SK-MEL-5 (cell line): ENCODE data around the gene SMIM38. TPM values are rescaled to one million over a fixed set of nuclear protein-coding genes. Genes with fewer than 3 reads are reported as not detected.
A peak's percentile ranks its signal among the peaks of the same experiment; 100 is the strongest.

Source experiments
- DNase-seq: peaks from one replicate; pipeline ENCODE4 v3.0.0-alpha.2; 2016; ENCODE audit warnings: low read depth, low spot score
- in situ Hi-C: cut with HindIII; loops from 2 replicates; pipeline ENCODE4 v1.10.0; 2016; ENCODE audit warnings: low sequenced_read_pairs, high pct_unique_total_duplicates, low pct_unique_long_range_greater_than_20kb
- total RNA-seq: library from RNA; depleted of rRNA; stranded (reverse); fragments of >200 nt; shearing (Covaris generic); gene quantifications from 2 replicates; pipeline ENCODE4 v1.2.3, GENCODE V29; 2014

Gene SMIM38
- total RNA-seq, 1 experiment from 2014 or later = 0.13 TPM

DNA sequence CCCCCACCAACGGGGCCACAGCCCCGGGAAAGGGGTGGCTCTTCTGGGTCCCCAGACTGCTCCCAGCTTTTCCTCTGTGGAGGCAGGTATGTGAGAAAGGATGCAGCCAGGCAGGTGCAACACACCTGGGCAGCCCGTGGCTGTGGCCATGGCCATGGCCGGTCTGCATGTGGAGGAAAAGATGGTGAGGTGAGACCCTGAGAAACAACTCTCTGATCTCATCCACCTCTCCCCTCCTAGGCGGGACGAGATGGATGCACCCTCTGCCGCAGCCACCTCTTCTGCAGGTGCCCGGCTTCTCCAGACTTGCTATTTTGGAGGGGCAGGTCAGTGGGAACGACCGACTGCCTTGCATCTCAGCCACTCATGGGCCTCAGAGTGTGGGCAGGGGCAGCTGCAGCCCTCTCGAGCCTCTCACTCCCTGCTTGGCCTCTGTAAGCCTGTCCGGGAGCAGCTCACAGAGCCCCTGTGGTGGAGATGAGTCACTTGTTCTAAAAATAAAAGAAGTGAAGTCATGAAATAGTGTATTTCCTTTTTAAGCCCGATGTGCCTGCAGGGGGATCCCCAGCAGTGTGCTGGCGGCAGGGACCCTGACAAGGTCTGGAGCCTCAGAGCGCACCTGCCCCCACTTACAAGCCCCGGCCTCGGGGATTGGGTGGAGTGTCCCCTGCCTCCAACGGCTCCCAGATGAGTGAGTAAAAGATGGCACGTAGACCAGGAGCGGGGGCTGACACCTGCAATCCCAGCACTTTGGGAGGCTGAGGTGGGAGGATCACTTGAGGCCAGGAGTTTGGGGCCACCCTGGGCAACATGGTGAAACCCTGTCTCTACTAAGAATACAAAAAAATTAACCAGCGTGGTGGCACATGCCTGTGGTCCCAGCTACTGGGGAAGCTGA lies 10.7 kb downstream of the SMIM38 start:
- in situ Hi-C loops = no loop called here
- peak; percentile 77 for DNase-seq

DNA sequence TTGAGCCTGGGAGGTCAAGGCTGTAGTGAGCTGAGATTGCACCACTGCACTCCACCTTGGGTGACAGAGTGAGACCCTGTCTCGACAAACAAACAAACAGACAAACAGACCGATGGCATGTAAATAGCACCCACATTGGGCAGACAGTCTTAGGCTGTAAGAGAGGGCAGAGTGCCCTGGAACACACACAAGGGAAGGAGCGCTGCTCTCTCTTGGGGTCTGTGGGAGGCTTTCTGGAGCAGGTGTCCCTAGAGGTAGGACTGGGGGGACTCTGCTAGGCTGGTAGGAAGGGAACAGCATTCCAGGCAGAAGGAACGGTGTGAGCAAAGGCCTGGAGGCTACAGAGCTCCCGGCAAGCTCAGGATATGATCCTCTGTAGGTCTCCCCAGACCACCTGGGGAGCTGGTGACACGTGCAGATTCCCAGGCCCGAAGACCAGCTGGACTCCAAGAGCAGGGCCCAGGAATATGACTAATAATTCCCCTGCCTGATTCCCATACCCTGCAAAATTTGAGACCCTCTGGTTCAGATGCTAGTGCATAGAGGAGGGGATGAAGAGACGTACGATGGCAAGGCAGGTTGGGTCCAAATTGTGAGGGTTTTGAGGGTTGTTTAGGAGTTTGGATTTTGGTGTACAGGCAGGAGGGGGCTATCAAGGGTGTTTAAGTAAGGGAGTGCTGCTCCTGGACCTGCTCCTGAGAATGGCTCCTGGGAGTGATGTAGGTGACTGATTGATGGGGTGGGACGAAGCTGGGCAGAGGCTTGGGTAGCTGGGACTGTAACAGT lies 11.6 kb downstream of the SMIM38 start:
- in situ Hi-C loops = no loop called here
- no peak for DNase-seq

DNA sequence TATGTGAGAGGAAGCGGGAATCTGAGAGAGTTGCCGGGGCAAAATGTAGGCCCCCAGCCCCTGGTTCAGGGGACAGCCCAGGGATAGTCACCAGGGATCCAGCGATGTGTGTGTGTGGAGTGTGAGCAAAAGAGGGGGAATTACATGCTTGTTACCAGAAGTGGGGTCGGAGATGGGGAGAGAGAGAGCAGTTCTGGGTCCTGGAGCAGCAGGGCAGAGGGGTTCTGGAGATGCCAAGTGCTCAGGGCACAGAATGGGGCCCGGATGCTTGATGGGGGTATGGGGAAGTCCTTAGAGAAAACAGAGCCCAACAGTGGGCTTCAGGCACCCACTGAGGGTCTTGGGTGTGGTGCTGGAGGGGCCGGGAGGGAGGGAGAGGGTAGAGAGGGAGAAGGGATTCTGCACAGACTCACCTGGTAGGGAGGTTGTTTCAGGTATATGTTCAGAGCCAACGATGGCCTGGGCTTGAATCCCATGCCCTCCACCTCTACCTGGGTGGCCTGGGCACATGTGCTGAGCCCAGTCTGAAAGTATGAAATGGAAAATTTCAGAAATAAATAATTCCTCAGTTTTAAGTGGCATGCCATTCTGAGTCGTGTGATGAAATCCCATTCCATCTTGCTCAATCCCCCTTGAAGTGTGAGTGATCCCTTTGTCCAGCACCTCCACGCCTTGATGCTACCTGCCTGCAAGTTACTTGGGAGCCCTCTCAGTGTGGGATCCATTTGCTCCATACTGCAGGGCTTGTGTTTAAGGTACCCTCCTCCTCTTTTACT lies 12.4 kb downstream of the SMIM38 start:
- in situ Hi-C loops = no loop called here
- DNase-seq = no peak

DNA sequence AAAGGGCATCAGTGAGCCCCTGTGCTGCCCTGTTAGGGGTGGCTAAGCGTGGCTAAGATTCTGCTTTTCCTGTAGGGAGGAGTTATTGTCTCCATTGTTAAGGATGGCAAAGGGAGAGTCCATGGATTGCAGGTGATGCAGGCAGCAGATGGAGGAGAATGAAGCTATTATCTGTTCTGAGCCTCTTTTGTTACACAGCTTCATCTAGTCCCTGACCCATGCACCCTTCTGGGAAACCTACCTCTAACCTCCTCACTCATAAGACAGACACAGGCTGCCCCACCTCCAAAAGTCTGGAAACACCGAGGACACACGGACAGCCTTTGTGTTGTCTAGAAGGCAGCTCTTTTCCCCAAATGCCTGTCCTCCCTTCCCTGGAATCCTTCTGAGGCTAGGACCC lies 13.7 kb downstream of the SMIM38 start:
- no peak for DNase-seq
- in situ Hi-C loops = no loop called here

DNA sequence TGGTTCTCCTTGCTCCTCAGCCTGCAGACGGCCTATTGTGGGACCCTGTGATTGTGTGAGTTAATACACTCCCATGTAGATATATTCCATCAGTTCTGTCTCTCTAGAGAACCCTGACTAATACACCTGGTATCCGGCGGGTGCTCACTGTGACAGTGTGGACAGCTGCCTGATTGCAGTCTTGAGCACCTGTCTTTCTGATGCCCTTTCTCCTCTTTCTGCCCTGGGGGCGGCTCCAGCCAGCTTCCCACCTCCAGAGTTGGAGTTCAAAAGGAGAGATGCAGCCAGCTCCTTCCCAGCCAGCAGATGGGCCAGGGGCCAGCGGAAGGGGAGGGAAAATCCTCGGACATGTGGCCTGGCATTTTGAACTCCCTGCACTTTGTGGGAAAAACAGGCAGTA lies 15.0 kb downstream of the SMIM38 start:
- DNase-seq = no peak
- in situ Hi-C loops = no loop called here

DNA sequence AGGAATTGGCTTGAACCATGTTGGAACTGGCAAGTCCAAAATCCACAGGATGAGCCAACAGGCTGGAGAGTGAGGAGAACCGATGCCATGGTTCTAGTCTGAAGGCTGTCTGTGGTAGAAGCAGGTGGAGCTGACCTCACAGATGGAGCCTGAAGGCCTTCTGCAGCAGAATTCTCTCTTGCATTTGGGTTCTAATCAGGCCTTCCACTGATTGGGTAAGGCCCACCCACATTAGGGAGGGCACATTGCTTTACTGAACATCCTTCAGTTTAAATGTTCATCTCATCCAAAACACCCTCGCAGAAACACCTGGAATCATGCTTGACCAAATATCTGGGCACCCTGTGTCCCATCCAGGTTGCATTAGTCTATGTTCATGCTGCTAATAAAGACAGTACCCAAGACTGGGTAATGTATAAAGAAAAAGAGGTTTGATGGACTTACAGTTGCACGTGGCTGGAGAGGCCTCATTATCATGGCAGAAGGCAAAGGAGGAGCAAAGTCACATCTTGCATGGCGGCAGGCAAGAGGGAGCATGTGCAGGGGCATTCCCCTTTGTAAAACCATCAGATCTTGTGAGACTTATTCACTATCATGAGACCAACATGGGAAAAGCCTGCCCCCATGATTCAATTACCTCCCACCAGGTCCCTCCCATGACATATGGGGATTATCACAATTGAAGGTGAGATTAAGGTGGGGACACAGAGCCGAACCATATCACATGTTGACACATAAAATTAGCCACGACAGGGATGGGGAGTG lies 15.9 kb downstream of the SMIM38 start:
- no peak for DNase-seq
- in situ Hi-C loops = no loop called here

DNA sequence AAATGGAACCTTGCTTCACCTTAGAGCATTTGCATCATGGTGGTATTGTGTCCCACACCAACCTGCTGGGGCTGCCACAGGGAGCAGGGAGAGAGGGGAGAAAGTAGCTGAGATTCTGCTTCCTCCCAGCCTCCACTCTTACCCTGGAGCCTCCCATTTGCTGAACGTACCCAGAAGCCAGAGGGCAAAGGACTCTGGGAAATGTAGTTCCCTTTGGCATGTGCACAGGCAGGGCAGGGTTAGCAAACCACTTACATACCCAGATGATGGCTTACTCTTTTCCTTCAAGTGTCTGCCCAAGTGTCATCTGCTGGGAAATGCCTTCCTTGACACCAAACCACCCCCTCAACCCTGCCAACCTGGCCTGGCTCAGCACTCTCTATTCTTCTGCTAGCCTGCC lies 16.9 kb downstream of the SMIM38 start:
- DNase-seq = peak; percentile 84
- in situ Hi-C loops = no loop called here

DNA sequence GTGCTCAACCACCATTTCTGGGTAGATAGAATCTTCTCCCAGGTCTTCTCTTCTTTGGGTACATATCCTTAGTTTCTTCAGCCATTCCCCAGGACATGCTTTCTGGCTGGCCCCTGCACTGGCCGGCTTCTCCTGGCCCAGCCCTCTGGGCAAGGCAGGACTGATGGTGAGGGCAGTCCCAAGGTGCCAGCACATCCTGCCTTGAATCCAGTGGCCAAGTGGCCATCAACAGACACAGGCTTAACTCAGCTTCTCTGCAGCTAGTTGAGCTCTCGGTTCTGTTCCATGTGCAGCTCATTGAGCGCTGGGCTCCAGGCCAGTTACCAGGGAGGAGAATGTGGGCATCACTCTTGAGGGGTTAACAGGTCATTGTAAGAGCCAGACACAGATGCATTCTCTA lies 17.6 kb downstream of the SMIM38 start:
- in situ Hi-C loops = no loop called here

DNA sequence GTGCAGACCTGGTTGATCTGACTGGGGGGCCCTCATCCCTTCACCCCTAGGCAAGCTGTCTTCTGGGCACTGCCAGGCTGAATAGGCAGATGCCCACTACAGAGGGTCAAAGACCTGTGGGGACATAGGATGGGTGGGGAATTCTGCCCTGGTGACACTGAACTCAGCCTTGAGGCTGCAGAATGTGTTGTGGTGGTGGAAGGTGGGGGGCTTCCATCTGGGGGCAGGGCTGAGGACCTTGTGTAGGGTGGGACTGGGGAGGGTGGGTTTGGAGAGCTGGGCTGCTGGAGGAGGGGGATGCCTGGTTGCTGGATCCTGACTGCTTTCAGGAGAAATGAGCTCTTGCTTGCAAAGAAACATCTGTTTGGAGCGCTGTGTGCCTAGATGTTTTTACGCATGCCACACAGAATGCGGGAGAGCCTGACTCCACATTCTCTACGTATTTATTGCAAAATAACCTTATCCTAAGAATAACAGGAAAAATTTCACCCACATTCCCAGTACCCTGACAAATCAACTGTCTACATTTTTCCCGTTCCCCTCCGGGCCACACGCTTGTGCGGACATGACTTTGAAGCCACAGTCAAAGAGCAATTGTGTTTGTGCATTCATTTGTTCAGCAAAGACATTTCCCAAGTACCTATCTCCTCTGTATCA lies 18.3 kb downstream of the SMIM38 start:
- in situ Hi-C loops = no loop called here
- DNase-seq = no peak

More for the DNA sequence above, 17.6 kb downstream of the SMIM38 start:
- no peak for DNase-seq

DNA sequence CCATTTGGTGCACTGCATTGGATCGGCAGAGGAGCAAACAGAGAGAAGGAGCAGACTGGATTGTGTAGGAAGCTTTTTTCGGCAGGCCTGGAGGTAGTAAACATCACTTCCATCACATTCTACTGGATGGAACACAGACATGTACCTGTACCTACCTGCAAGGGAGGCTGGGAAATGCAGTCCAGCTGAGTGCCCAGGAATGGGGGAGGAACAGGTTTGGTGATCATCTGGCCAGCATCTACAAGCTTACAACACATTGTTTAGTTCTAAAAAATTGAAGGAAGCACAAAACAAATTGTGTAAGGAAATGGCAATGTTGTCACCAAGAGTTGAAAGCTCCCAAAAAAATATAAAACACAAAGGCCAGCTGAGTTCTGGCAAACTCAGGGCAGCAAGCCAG lies 19.1 kb downstream of the SMIM38 start:
- in situ Hi-C loops = no loop called here
- DNase-seq = no peak

DNA sequence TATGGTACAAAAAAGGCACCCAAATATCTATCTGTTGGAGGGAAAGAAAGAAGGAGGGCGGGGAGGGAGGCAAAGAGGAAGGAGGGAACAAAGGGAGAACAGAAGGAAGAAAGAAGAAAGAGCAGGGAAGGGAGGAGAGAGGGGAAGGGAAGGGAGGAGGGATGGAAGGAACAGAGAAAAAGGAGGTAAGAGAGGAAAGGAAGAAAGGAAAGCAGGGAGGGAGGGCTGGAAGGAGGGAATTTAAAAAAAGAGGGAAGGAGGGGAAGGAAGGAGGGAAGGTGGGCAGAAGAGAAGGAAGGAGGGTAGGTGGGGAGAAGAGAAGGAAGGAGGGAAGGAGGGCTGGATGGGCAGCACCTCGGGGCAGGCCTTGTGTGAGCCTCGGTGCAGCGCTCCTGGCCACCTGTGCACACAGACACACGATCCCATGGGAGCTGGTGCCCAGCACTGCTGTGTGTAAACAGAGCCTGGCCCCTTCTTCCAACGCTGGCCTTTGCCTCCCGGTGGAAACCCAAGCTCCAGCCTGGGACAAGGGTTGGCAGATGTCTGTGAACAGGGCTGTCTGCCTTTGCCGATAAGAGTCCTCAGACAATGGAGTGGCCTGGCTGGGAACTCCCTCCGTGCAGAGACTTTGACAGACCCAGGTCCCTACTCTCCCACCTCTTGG lies 23.2 kb downstream of the SMIM38 start:
- in situ Hi-C loops = no loop called here
- DNase-seq = no peak

DNA sequence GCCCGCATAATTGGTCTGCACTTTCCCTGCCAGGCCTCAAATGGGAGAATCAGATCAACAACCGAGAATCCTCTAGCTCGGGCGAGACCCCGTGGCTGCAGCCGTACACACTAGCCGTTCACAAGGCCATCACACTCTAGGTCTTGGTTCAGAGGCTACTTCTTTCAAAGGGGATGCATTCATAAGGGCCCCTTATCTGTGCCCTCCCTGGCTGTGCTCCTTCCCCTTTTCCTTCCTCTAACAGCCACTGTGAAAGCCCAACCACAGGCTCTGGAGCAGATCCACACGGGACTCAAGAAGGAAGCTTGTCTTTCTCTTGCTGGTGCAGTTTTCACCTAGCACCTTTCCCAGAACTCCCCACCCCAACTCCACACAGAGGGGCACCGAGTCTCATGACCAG lies 24.5 kb downstream of the SMIM38 start:
- DNase-seq = no peak
- in situ Hi-C loops = no loop called here

DNA sequence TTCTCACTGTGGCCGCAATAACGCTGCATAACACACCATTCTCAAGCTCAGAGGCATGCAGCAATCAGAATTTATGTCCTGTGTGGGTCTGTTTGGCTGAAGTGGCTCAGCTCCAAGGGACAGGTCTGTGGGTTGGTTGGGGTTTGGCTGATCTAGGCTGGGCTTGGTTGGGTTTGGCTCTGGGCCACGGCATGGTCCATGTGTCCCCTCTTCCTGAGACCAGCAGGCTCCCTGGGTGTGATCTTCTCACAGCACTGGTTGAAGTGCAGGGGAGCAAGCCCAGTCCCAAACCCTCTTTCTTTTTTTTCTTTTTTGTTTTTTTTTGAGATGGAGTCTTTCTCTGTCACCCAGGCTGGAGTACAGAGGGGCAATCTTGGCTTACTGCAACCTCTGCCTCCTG lies 25.0 kb downstream of the SMIM38 start:
- no peak for DNase-seq
- in situ Hi-C loops = no loop called here

DNA sequence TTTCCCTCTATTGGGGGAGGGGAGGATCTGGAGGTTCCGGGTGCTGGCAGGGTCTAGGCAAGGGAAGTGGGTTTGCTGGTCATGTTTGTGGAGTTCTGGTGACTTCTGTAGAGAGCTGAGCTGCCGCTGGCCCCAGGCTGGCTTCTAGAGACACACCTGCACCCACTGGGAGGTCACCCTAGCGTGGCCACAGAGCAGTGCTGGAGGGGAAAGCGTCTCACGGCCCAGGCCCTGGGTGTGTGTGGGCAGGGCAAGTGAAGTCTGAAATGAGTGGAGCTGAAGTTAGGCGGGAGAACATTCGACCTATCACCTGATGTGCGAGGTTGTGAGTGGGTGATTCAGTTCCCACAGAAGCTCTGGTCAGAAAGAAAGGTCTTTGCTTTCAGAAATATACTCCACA lies 27.9 kb downstream of the SMIM38 start:
- in situ Hi-C loops = no loop called here
- no peak for DNase-seq

DNA sequence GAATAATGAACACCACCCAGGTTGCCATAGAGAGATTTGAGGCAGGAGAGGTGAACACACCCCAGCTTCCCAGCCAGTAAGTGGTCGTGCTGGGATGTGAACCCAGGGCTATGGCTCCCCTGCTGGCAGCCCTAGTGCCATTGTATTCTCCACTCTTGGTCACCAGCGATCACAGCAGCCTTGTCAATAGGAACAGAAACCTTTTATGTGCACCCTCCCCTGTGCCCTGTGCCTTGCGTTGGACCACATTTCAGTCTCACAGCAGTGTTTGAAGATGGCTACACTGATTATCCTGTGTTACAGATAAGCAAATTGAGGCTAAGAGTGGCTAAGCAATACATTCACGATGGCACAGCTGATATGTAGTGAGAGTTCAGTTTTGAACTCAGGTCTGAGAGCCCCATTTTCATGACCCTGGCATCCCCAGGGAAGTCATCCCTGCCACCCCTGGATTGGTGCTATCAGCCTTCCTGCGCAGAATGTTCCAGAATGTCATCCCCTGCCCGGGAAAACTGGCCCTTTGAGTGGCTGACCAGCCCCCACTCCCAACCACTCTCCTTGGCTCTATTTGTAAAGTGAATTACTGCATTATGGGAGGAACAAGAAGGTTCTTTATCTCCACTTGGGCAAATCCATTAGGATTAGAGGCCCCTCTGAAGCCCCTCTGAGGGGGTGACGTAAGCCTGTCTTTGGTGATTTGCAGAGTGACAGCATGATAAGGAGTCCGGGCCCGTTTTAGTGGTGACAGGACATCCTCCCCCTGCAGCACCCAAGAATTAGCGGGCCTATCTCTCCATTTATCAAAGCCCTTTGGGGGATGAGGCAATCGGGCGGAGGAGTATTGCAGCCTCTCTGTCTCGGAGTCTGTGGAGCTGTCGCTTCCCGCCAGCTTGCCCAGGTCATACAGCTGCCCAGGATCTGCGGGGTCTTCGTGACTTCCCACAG lies 30.9 kb downstream of the SMIM38 start:
- in situ Hi-C loops = no loop called here
- no peak for DNase-seq
